ENCODE measurements around the gene LCN6.
"Not testable (repeated sequence)": the region's sequence is repeated elsewhere in the genome, so short reads cannot be mapped to it uniquely, and the experiment has no call there.

LCN6 gene

GRCh38 chr9:136782452-136782851 is 34.1 kb upstream of the LCN6 start:
- DNase-seq, result no peak

- DNase-seq, result no peak
Measured at GRCh38 chr9:136779808-136780207, 31.5 kb upstream of the LCN6 start.

DNA sequence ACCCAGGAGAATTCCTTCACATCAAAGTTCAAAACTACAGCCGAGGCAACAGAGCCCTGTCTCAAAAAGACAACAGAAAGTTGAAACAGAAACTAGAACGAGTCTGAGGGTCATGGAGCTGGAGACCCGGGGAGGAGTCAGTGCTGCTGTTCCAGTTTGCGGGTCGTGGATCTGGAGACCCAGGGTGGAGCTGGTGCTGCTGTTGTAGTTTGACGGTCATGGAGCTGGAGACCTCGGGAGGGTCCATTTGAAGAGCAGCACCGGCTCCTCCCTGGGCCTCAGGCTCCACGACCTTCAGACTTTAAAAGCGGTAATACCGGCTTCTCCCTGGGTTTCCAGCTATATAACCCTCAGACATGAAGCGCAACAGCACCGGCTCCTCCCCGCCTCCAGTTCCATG is 29.0 kb upstream of the LCN6 start:
- DNase-seq, result no peak

GRCh38 chr9:136776947-136777346 is 28.6 kb upstream of the LCN6 start:
- DNase-seq, result no peak

- DNase-seq, result no peak
Measured at GRCh38 chr9:136775191-136775590, 26.9 kb upstream of the LCN6 start.

GRCh38 chr9:136774416-136775045 is 26.2 kb upstream of the LCN6 start:
- DNase-seq, result no peak

GRCh38 chr9:136773386-136774044 is 25.2 kb upstream of the LCN6 start:
- peak; percentile 25 to 34 for DNase-seq

- DNase-seq, result no peak
Measured at GRCh38 chr9:136771907-136772415, 23.6 kb upstream of the LCN6 start.

- DNase-seq, result peak in 1 of 2 experiments; percentile 60
Measured at GRCh38 chr9:136769710-136770191, 21.4 kb upstream of the LCN6 start.

DNA sequence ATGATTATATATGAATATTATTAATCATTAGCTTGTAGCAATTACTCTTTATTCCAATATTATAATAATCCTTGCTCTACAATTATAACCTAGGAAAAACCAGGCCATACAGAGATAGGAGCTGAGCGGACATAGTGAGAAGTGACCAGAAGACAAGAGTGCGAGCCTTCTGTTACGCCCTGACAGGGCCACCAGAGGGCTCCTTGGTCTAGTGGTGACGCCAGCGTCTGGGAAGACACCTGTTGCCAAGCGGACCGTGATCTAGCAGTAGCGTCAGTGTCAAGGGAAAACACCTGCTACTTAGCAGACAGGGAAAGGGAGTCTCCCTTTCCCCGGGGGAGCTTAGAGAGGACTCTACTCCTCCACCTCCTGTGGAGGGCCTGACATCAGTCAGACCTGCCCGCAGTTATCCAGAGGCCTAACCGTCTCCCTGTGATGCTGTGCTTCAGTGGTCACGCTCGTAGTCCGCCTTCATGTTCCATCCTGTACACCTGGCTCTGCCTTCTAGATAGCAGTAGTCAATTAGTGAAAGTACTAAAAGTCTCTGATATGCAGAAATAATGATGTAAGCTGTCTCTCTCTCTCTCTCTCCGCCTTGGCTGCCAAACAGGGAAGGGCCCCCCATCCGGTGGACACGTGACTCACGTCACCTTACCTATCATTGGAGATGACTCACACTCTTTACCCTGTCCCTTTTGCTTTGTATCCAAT is 18.2 kb upstream of the LCN6 start:
- peak; percentile 36 to 71 for DNase-seq

- not testable (repeated sequence) for DNase-seq
Measured at GRCh38 chr9:136765745-136766409, 17.6 kb upstream of the LCN6 start.

DNA sequence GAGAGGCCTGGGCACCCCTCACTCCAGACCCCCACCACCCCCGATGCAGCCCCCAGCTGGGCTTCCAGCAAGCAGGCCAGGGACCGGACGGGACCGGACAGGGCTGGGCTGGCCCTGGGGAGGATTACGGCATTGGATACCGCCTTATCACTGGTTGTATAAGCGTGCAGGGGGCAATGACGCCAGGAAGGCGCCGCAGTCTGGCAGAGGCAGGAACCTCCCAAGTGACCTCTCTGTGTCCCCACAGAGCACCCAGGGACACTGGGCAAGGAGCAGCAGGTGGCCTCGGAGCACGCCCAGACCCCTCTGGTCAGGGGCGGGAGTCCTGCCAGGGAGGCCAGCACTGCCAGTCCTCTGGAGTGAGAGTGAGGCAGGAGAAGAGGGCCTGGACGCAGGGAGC is 16.7 kb upstream of the LCN6 start:
- no peak for DNase-seq

DNA sequence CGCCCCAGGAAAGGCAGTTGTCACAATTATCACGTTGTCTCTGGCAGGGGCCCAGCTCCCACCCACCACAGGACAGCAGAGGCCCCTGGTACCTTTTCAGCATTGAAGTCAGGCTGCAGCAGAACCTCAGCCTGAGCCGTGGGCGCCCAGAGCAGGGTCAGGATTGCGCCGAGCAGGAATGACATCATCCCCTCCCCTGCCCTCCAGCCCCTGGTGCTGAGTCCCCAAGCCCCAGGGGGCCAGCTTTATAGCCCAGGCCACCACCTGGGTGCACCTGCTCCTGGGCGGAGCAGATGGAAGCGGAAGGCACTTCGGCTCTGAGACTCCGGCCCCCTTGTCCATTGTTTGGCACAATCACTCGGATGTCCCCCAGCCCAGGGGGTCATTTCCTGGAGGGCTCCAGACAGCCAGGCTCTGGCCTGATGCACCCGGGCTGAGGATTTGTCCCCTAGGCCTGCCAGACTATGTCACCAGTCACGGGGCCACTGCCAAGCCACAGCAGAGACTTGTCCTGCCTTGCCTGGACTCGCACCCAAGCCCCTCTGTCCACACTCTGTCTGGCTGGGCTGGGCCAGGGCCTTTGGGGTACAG is 16.1 kb upstream of the LCN6 start, which contains the start of gene LCN15:
Gene LCN15, minus strand, starts transcription at position 218 of the 591 bp plus-strand sequence. Its CDS starts 30 bp downstream, at position 188.
- DNase-seq, result no peak

- DNase-seq, result no peak
Measured at GRCh38 chr9:136763649-136764035, 15.3 kb upstream of the LCN6 start.

DNA sequence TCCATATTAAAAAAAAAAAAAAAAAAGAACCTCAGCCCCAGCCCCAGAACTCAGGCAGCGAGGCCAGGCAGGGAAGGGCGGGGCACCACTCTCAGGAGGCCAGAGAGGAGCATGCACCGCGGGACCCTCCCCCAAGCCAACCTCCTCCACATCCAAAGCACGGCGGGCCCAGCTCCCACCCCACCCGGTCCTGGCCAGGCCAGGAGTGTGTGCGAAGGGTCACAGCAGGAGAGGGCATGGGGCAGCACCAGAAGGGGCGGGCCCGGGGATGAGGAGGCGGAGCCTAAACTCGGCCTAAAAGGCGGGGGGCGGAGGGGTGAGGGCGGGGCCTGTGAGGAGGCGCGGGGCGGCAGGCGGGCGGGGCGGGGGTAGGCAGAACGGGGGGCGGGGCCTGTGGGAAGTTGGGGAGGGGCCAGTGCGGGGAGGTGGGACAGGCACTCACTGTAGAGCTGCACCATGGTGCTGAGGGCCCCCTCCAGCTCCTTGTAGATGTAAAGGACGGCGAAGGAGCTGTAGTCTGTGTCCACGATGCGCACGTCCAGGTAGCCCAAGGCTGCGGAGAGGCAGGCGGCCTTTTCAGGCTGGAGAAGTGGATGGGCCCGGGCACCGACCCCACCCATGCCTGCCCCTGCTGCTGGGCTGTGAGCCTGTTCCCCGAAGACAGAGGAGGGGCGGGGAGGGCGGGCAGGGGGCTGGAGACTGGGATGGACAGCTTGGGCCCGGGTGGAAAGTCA is 14.8 kb upstream of the LCN6 start:
- DNase-seq, result peak in 1 of 2 experiments; percentile 81

- no peak for DNase-seq
Measured at GRCh38 chr9:136762221-136762691, 13.9 kb upstream of the LCN6 start.

GRCh38 chr9:136761545-136761981 is 13.2 kb upstream of the LCN6 start:
- DNase-seq, result no peak

DNA sequence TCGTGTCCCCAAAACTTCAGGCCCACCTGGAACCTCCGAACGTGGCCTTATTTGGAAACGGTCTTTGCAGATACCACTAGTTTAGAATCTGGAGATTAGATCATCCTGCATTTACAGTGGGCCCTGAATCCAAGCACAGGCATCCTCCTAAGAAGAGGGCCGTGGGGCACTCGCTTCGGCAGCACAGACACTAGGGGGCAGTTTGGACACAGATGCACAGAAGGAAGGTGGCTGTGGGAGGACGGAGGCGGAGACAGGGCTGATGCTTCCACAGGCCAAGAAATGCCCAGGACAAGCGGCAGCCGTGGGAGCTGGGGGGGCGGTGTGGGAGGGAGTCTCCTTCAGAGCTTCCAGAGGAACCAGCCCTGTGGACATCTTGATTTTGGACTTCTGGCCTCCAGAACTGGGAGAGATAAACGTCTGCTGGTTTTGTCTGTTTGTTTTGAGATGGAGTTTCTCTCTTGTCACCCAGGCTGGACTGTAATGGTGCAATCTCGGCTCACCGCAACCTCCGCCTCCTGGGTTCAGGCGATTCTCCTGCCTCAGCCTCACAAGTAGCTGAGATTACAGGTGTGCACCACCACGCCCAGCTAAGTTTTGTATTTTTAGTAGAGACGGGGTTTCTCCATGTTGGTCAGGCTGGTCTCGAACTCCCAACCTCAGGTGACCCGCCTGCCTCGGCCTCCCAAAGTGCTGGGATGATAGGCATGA is 12.7 kb upstream of the LCN6 start:
- peak; percentile 16 to 68 for DNase-seq

GRCh38 chr9:136760424-136760823 is 12.1 kb upstream of the LCN6 start:
- no peak for DNase-seq

GRCh38 chr9:136759436-136760325 is 11.4 kb upstream of the LCN6 start:
- DNase-seq, result no peak

Data from NCI-H526 (cell line).